Right atrium auricular region (tissue), 2 donors: ENCODE results near the gene SERPINB6. TPM values are rescaled to one million over a fixed set of nuclear protein-coding genes. Genes with fewer than 3 reads are reported as not detected.

Experiments
- DNase-seq: peaks from one replicate; pipeline ENCODE4 v3.0.0-alpha.2; 2019; ENCODE audit warnings: low spot score
- H3K27ac ChIP-seq, 2 donors: fragments of 200-600 bp; sonication (generic); 1 replicate in 1 of 2; 2 replicates in 1 of 2; pipeline ENCODE4 v1.5.1; 2016 to 2019
- H3K27me3 ChIP-seq, 2 donors: fragments of 200-600 bp; sonication (generic); one replicate each; pipeline versions ENCODE4 v1.5.1 to v1.6.0; 2017 to 2019
- H3K36me3 ChIP-seq: fragments of 200-600 bp; sonication (generic); one replicate; pipeline ENCODE4 v1.5.1; 2016
- H3K4me1 ChIP-seq, 2 donors: fragments of 200-600 bp; sonication (generic); one replicate each; pipeline versions ENCODE4 v1.5.1 to v1.6.0; 2017 to 2019
- H3K4me3 ChIP-seq, 2 donors: fragments of 200-600 bp; sonication (generic); 1 replicate in 1 of 2; 2 replicates in 1 of 2; pipeline ENCODE4 v1.5.1; 2017 to 2019; ENCODE audit warnings: mild to moderate bottlenecking in 1 of 2, moderate library complexity in 1 of 2
- H3K9me3 ChIP-seq, 2 donors: fragments of 200-600 bp; sonication (generic); one replicate each; pipeline ENCODE4 v1.5.1; 2019
- total RNA-seq, 2 donors: library from RNA; depleted of rRNA; stranded (reverse); fragments of >200 nt; gene quantifications; one replicate each; pipeline ENCODE4 v1.1.0, GENCODE V29; 2016
- TF ChIP-seq, protein P1 (sequence below), 2 donors: fragments of 200-600 bp; sonication (generic); IDR thresholded peaks; one replicate each; pipeline ENCODE4 v1.5.1; 2019; ENCODE audit warnings: antibody characterized with exemption in 2 of 2

The SERPINB6 gene
- total RNA-seq = 100 to 1,000 TPM; 181 to 184 TPM

DNA sequence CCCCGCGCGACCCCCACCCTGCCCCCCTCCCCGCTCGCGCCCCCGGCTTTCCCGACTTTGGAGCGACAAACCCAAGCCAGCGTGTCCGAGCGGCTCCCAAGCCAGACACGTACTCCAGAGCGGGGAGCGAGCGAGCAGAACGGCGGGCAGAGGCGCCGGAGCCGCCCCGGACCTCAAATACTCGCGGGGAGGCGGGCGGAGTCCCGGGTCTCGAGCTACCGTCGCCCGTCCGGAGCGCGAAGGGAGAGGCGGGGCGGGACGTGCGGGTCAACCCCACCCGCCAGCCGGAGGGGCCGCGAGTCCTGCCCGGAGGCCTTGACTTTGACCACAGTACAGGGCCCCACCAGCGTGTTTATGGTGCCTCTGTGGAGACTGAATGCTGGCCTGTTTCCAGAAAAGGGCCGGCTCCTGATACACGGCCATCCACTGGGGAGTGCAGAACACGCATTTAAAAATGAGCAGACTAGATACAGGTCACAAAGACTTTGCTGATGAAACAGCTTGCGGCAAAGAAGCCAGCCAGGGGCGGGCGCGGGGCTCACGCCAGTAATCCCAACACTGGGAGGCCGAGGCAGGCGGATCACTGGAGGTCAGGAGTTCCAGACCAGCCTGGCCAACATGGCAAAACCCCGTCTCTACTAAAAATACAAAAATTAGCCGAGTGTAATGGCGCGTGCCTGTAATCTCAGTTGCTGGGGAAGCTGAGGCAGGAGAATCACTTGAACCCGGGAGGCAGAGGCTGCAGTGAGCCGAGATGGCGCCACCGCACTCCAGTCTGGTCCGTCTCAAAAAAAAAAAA, at the start of gene SERPINB6:
Gene SERPINB6 (minus strand): TSS at position 148 of the 799 bp plus-strand sequence. CDS start 12,235 bp downstream, outside the sequence.
- Histone ChIP-seq H3K9me3 (no peaks in the 10 kb centered on the region), H3K27ac (peak within 1 kb of the TSS; percentile 96 to 100), H3K36me3 (no peaks in the 10 kb centered on the region), H3K4me3 (peak within 1 kb of the TSS; percentile 82 to 90), H3K27me3 (no peaks in the 10 kb centered on the region), H3K4me1 (peaks cover 0 to 19% of the 10 kb centered on the region in 2 donors)
- DNase-seq = peak; percentile 90
- TF ChIP-seq, protein P1, sequence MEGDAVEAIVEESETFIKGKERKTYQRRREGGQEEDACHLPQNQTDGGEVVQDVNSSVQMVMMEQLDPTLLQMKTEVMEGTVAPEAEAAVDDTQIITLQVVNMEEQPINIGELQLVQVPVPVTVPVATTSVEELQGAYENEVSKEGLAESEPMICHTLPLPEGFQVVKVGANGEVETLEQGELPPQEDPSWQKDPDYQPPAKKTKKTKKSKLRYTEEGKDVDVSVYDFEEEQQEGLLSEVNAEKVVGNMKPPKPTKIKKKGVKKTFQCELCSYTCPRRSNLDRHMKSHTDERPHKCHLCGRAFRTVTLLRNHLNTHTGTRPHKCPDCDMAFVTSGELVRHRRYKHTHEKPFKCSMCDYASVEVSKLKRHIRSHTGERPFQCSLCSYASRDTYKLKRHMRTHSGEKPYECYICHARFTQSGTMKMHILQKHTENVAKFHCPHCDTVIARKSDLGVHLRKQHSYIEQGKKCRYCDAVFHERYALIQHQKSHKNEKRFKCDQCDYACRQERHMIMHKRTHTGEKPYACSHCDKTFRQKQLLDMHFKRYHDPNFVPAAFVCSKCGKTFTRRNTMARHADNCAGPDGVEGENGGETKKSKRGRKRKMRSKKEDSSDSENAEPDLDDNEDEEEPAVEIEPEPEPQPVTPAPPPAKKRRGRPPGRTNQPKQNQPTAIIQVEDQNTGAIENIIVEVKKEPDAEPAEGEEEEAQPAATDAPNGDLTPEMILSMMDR (IDR thresholded peaks at IDR 0.05) = no peak

DNA sequence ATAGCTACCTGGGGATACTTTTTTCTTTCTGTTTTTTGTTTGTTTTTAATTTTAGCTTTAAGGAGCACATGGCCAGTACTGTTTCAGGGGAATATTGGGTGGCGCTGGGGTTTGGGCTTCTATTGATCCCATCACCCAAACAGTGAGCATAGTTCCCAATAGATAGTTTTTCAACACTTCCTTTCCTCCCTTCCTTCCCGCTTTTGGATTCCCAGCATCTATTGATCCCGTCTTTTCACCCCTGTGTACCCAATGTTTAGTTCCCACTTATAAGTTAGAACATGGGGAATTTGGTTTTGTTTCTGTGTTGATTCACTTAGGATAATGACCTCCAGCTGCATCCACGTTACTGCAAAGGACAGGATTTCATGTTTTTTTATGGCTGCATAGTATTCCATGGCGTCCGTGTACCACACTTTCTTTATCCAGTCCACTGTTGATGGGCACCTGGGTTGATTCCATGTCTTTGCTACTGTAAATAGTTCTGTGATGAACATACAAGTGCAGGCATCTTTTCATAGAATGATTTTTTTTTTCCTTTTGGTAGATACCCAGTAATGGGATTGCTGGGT, 48.5 kb upstream of the SERPINB6 start:
- H3K36me3 ChIP-seq = peaks cover 48% of the 10 kb centered on the region
- no peak overlapping the region for H3K27ac ChIP-seq

DNA sequence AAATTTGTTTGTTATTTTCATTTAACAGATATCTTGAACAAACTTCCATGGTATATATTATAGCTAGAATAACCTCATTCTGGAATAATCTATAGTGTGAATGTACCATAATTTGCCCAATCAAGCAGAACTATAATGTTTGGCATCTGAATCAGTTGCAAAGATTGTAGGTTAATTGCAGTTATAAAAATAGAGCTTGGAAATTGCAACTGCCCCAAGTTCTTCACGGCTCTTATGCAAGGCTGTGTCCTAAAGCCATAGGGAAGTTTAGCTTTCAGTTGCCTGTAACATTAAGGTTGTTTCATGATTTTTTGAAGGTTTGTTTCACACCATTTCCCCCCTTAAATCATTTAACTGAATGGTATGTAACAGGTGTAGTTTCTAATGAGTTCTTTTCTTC, 47.7 kb upstream of the SERPINB6 start:
- TF ChIP-seq, protein P1 (IDR thresholded peaks at IDR 0.05) = no peak
- no peaks in the 10 kb centered on the region for H3K9me3 ChIP-seq
- H3K36me3 ChIP-seq = peaks cover 56% of the 10 kb centered on the region
- no peak for DNase-seq
- no peak overlapping the region for H3K4me3 ChIP-seq
- no peak overlapping the region for H3K27ac ChIP-seq
- peaks cover 0 to 6% of the 10 kb centered on the region in 2 donors for H3K4me1 ChIP-seq
- no peaks in the 10 kb centered on the region for H3K27me3 ChIP-seq

More for the DNA sequence above, 48.5 kb upstream of the SERPINB6 start:
- Histone ChIP-seq H3K4me1 (peaks cover 0 to 14% of the 10 kb centered on the region in 2 donors), H3K4me3 (no peak overlapping the region), H3K9me3 (no peaks in the 10 kb centered on the region), H3K27me3 (no peaks in the 10 kb centered on the region)
- no peak for DNase-seq
- TF ChIP-seq, protein P1 (IDR thresholded peaks at IDR 0.05) = no peak

DNA sequence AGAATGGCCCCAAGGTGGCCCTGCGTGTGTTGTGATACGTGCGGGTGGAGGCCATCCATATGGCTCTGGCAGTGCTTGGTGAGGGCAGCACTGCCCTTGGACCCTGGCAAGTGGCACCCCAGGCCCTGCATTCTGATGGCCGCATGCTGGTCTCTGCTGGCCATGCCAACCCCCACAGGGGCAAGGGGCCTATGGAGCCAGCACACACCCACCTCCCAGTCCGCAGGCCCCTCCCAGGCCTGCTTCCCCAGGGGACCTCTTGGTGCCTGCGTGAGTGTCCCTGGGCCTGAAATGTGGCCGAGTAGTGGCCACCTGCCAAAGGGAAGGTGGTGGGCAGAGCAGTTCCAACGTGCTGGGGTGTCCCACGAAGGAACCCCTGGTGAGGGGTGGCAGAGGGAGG, 45.9 kb upstream of the SERPINB6 start:
- no peak overlapping the region for H3K27ac ChIP-seq

DNA sequence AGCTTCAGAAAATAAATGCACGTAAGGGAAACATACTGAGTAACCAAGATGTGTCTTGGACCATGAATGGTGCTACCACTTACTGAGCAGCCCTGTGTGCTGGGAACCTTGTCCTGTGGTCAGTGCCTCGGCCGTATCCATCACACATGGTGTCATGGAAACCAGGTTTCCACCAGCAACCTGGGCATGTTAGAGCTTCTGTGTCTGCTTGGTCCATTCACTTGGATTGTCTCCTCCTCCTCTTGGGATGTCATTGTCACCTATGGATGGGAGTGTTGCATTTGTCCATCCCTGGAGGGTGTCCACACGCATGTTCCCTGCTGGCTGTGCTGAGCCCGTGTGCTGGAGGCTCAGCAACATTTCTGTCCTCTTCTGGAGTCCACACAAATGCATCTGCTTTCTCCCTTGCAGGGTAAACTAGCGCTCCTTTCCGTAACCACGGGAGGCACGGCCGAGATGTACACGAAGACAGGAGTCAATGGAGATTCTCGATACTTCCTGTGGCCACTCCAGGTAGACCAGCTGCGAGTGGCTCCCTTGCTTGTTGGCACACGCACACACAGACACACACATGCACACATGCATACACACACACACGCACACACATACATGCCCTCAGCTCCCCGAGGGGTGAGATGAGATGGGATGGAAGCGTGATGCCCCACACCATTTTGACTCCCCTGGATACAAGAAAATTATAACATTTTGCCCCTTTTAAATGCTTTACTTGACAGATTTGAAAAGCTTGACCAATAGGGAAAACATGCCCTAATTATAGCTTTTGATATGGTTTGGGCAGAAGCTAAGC, 45.3 kb upstream of the SERPINB6 start:
- no peak overlapping the region for H3K4me3 ChIP-seq
- no peaks in the 10 kb centered on the region for H3K27me3 ChIP-seq
- no peak for DNase-seq
- peaks cover 0 to 4% of the 10 kb centered on the region in 2 donors for H3K4me1 ChIP-seq
- TF ChIP-seq, protein P1 (IDR thresholded peaks at IDR 0.05) = no peak
- H3K27ac ChIP-seq = no peak overlapping the region
- peaks cover 76% of the 10 kb centered on the region for H3K36me3 ChIP-seq
- H3K9me3 ChIP-seq = peaks cover 0 to 7% of the 10 kb centered on the region in 2 donors

More for the DNA sequence above, 45.9 kb upstream of the SERPINB6 start:
- Histone ChIP-seq H3K36me3 (peaks cover 70% of the 10 kb centered on the region), H3K9me3 (peaks cover 0 to under 1% of the 10 kb centered on the region in 2 donors), H3K27me3 (no peaks in the 10 kb centered on the region), H3K4me1 (peaks cover 0 to 4% of the 10 kb centered on the region in 2 donors), H3K4me3 (no peak overlapping the region)
- TF ChIP-seq, protein P1 (IDR thresholded peaks at IDR 0.05) = no peak
- DNase-seq = no peak
